ENCODE results near the gene CHRNA1.

DNA sequence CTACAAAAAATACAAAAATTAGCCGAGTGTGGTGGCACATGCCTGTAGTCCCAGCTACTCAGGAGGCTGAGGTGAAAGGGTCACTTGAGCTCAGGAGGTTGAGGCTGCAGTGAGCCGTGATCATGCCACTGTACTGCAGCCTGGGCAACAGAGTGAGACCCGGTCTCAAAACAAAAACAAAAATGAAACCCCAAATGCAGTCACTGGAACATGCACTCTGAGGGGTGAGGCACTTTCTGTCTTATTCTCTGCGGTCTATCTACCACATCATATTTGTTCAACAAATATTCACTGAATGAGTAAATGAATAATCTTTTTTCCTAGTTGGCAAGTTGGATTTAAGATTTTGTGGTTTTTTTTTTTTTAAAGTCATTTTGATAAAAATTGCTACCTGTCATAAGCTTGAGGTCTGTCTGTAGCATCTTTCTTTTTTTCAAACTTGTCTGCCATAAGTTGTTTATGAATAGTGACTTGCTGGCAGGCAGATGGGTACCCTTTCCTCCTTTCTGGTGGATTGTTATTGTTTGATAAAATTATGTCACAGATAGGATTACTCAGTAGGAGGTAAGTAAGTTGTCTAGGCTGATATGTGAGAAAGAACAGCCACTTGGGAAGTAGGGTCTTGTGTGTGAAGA lies 11.8 kb downstream of the CHRNA1 start:
- TF ChIP-seq POLR2A (IDR thresholded peaks at IDR 0.05): no peak
- TF ChIP-seq, protein P1, sequence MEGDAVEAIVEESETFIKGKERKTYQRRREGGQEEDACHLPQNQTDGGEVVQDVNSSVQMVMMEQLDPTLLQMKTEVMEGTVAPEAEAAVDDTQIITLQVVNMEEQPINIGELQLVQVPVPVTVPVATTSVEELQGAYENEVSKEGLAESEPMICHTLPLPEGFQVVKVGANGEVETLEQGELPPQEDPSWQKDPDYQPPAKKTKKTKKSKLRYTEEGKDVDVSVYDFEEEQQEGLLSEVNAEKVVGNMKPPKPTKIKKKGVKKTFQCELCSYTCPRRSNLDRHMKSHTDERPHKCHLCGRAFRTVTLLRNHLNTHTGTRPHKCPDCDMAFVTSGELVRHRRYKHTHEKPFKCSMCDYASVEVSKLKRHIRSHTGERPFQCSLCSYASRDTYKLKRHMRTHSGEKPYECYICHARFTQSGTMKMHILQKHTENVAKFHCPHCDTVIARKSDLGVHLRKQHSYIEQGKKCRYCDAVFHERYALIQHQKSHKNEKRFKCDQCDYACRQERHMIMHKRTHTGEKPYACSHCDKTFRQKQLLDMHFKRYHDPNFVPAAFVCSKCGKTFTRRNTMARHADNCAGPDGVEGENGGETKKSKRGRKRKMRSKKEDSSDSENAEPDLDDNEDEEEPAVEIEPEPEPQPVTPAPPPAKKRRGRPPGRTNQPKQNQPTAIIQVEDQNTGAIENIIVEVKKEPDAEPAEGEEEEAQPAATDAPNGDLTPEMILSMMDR (IDR thresholded peaks at IDR 0.05): no peak

Data from uterus (tissue), 2 donors.